GM12878 (cell line): ENCODE data around the gene MASP1. TPM values are rescaled to one million over a fixed set of nuclear protein-coding genes. Genes with fewer than 3 reads are reported as not detected.

Experiments
- ATAC-seq: fragments of 200-7000 bp; cut with Tn5 transposase; 3 replicates; pipeline ENCODE4 v1.9.1; 2020; ENCODE audit warnings: mild to moderate bottlenecking, moderate library complexity
- BruUV-seq: library from RNA; stranded (reverse); fragments of 400-500 nt; replicated peaks from 2 replicates; lab custom pipeline; 2021; lab: Mats Ljungman, UMichigan
- CTCF ChIA-PET: fragments of 300-600 bp; sonication (Branson Sonifier 250); formaldehyde crosslinking; extraction: SDS; loops from one replicate; lab custom pipeline; 2021; ENCODE audit warnings: inconsistent platforms; lab: Yijun Ruan, JAX
- POLR2A ChIA-PET: fragments of 350-600 bp; formaldehyde crosslinking; extraction: SDS; loops from one replicate; lab custom pipeline; 2021; ENCODE audit warnings: inconsistent platforms; lab: Charles Lee
- RAD21 ChIA-PET: fragments of 300-600 bp; sonication (Branson Sonifier 250); formaldehyde crosslinking; loops from one replicate; lab custom pipeline; 2023; ENCODE audit warnings: antibody characterized with exemption; ENCODE audit not compliant: unreplicated experiment; lab: Charles Lee
- SMC1A ChIA-PET: fragments of 300-600 bp; sonication (Branson Sonifier 250); formaldehyde crosslinking; loops from one replicate; lab custom pipeline; 2023; ENCODE audit not compliant: unreplicated experiment, uncharacterized antibody; lab: Charles Lee
- DNase-seq: peaks from one replicate; pipeline ENCODE4 v3.0.0-alpha.2; 2011; ENCODE audit warnings: low read depth, low spot score
- FAIRE-seq: peaks from 3 replicates; lab custom pipeline; 2011; peaks lifted over from hg19 to GRCh38; lab: Jason Lieb, UNC
- H2AFZ ChIP-seq: 2 replicates; pipeline ENCODE4 v1.6.0; 2011; ENCODE audit warnings: low read depth, low read length, control low read depth; ENCODE audit not compliant: control insufficient read depth
- H3K27ac ChIP-seq: 2 replicates; pipeline ENCODE4 v1.5.1; 2011; ENCODE audit warnings: control low read depth; ENCODE audit not compliant: control insufficient read depth, insufficient read depth
- H3K27me3 ChIP-seq, 2 experiments: replicated peaks in 1 of 2; 2 replicates each; pipeline versions ENCODE4 v1.6.0 to v1.6.1; 2011; ENCODE audit warnings: low read length in 1 of 2; ENCODE audit not compliant: control insufficient read depth in 2 of 2, insufficient read depth in 2 of 2
- H3K36me3 ChIP-seq, 2 experiments: 2 replicates each; pipeline ENCODE4 v1.5.1; 2011; ENCODE audit warnings: low read length in 1 of 2; ENCODE audit not compliant: control insufficient read depth in 2 of 2, insufficient read depth in 2 of 2
- H3K4me1 ChIP-seq: 2 replicates; pipeline ENCODE4 v1.6.1; 2011; ENCODE audit warnings: mild to moderate bottlenecking, low read length, moderate library complexity, mixed read lengths; ENCODE audit not compliant: control insufficient read depth, insufficient read depth
- H3K4me2 ChIP-seq: 2 replicates; pipeline ENCODE4 v1.6.0; 2011; ENCODE audit warnings: control low read depth; ENCODE audit not compliant: control insufficient read depth, insufficient read depth
- H3K4me3 ChIP-seq: fragments of 200-600 bp; sonication (generic); 2 replicates; pipeline ENCODE4 v1.5.1; 2016
- H3K79me2 ChIP-seq: 2 replicates; pipeline ENCODE4 v1.6.0; 2011; ENCODE audit warnings: low read length; ENCODE audit not compliant: control insufficient read depth, insufficient read depth
- H3K9ac ChIP-seq: 2 replicates; pipeline ENCODE4 v1.8.0; 2011; ENCODE audit warnings: low read length, control low read depth, mixed read lengths; ENCODE audit not compliant: control insufficient read depth, insufficient read depth
- H3K9me3 ChIP-seq: replicated peaks from 3 replicates; pipeline ENCODE4 v1.5.1; 2011; ENCODE audit warnings: mild to moderate bottlenecking, low read length; ENCODE audit not compliant: control insufficient read depth, insufficient read depth
- H4K20me1 ChIP-seq: 2 replicates; pipeline ENCODE4 v1.6.0; 2011; ENCODE audit not compliant: control insufficient read depth, insufficient read depth
- ETV6 ChIP-seq, 2 experiments: fragments of 450-650 bp in 1 of 2; IDR thresholded peaks in 1 of 2; conservative IDR thresholded peaks in 1 of 2; 2 replicates each; pipeline ENCODE4 v1.6.1; 2014; ENCODE audit warnings: antibody characterized with exemption in 1 of 2, borderline replicate concordance in 1 of 2, low read depth in 1 of 2, mild to moderate bottlenecking in 1 of 2, moderate library complexity in 1 of 2
- GATAD2B ChIP-seq: fragments of 450-650 bp; conservative IDR thresholded peaks from 2 replicates; pipeline ENCODE4 v1.6.1; 2017; ENCODE audit warnings: low read depth, mild to moderate bottlenecking, moderate library complexity
- MXI1 ChIP-seq: fragments of 150-350 bp; IDR thresholded peaks from 2 replicates; pipeline ENCODE4 v1.6.1; 2011; ENCODE audit warnings: low read depth, mild to moderate bottlenecking, inconsistent platforms, low read length, improper control_type of control experiment
- MYC ChIP-seq: IDR thresholded peaks from 2 replicates; pipeline ENCODE4 v1.6.1; 2011; ENCODE audit warnings: mild to moderate bottlenecking, low read length, moderate library complexity, inconsistent platforms; ENCODE audit not compliant: insufficient read depth, insufficient replicate concordance, insufficient read length, severe bottlenecking
- NBN ChIP-seq: fragments of 450-650 bp; IDR thresholded peaks from 2 replicates; pipeline ENCODE4 v1.6.1; 2016
- NRF1 ChIP-seq: conservative IDR thresholded peaks from 2 replicates; pipeline ENCODE4 v1.6.1; 2011; ENCODE audit warnings: mild to moderate bottlenecking, low read depth, low read length, improper control_type of control experiment
- POU2F2 ChIP-seq: IDR thresholded peaks from 3 replicates; pipeline ENCODE4 v1.6.1; 2011; ENCODE audit warnings: low read depth, mild to moderate bottlenecking, low read length, borderline replicate concordance
- SPI1 ChIP-seq: IDR thresholded peaks from 2 replicates; pipeline ENCODE4 v1.6.1; 2011; ENCODE audit warnings: low read depth, mild to moderate bottlenecking, low read length, moderate library complexity, borderline replicate concordance; ENCODE audit not compliant: insufficient read depth
- TAF1 ChIP-seq: IDR thresholded peaks from 2 replicates; pipeline ENCODE4 v1.6.1; 2011; ENCODE audit warnings: mild to moderate bottlenecking, low read depth, low read length, borderline replicate concordance
- TCF3 ChIP-seq: IDR thresholded peaks from 2 replicates; pipeline ENCODE4 v1.6.1; 2012; ENCODE audit warnings: low read depth, mild to moderate bottlenecking, low read length, borderline replicate concordance; ENCODE audit not compliant: insufficient read depth
- ZNF687 ChIP-seq: fragments of 450-650 bp; IDR thresholded peaks from 2 replicates; pipeline ENCODE4 v1.6.1; 2017; ENCODE audit warnings: mild to moderate bottlenecking, moderate library complexity
- WGBS: methylation state at CpG from one replicate; pipeline ENCODE4 v1.1.6; 2016; ENCODE audit warnings: low lambda C conversion rate; ENCODE audit not compliant: insufficient replicate concordance, insufficient coverage; ENCODE audit errors: missing lambda C conversion rate; 5-methylcytosine and 5-hydroxymethylcytosine counted together
- in situ Hi-C: fragments of 300-500 bp; cut with MboI; formaldehyde crosslinking; loops from 9 replicates; pipeline ENCODE4 v1.14.3; 2018; ENCODE audit warnings: mixed read lengths
- intact Hi-C: fragments of 100-400 bp; cut with micrococcal nuclease; formaldehyde crosslinking; loops from one replicate; pipeline ENCODE4 v1.14.2; 2022; ENCODE audit not compliant: unreplicated experiment
- polyA plus RNA-seq, 11 experiments: library from polyadenylated mRNA; depleted of rRNA in 4 of 11; unstranded in 6 of 11; stranded (reverse) in 5 of 11; fragments of >200 nt; fragmentation: Nextera tagmentation in 4 of 11; fragmentation: Illumina TruSeq in 1 of 11; extraction: Ambion mirVana in 4 of 11; extraction: Trizol in 1 of 11; gene quantifications; 1 replicate in 1 of 11; 2 replicates in 10 of 11; pipeline versions ENCODE4 v1.2.1 to v1.2.3, GENCODE V29; 2011 to 2016; ENCODE audit warnings: inconsistent platforms in 2 of 11, missing spikeins in 2 of 11, low read depth in 1 of 11
- total RNA-seq, 4 experiments: library from RNA; depleted of rRNA in 3 of 4; stranded (reverse); fragments of >200 nt in 3 of 4; fragmentation: Illumina TruSeq in 1 of 4; extraction: Trizol in 1 of 4; gene quantifications; 2 replicates each; pipeline versions ENCODE4 v1.2.1 to v1.2.3, GENCODE V29; 2013 to 2021

Gene MASP1
- total and polyA plus RNA-seq, 10 of the 15 experiments (the other 5 are each of a cell fraction or from before 2014, with no cell fraction given), result 0.05 TPM; not detected in 9

DNA sequence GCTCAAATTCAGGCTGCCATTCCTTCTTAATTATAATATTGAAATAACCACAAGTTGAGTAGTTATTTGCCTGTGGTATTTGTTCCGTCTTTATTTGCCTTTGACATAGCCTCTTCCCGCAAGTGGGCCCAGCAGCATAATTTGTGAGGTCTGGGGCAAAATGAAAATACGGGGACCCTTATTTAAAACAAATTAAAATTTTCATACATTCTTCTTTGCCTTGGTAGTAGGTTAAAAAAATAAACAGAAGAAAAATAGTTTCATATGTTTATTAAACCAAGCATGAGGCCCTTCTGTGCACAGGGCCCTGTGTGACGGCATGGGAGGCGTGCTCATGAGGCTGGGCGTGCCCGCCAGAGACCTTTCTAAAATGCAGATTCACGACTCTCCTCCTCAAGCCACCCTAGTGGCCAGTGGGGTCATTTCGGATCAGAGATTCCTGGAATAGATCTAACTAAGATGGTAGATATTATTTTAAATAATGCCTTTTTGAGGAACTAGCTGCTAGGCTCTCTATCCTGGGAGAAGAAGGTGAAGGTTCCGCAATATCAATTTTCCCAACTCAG is 35.4 kb downstream of the MASP1 start:
- TF ChIP-seq SPI1 (no peak), GATAD2B (no peak), NRF1 (no peak), MXI1 (no peak), TCF3 (no peak), TAF1 (no peak), ZNF687 (no peak), MYC (no peak), POU2F2 (no peak), NBN (no peak), ETV6 (conservative IDR thresholded peaks at IDR 0.05 in 1 of 2, IDR thresholded peaks at IDR 0.05 in 1 of 2; ENCODE audit: borderline replicate concordance in 1 of 2, low read depth in 1 of 2) (no peak)
- TF ChIP-seq, all 136 proteins: peak for 0
- no peak overlapping the region for H3K27ac ChIP-seq

More for the DNA sequence above, 35.4 kb downstream of the MASP1 start:
- ATAC-seq (no peak), FAIRE-seq (no peak), DNase-seq (no peak)
- Histone ChIP-seq H3K9ac (no peak overlapping the region), H3K9me3 (no peaks in the 10 kb centered on the region), H3K36me3 (no peaks in the 10 kb centered on the region), H3K4me2 (no peak overlapping the region), H3K79me2 (no peaks in the 10 kb centered on the region), H4K20me1 (no peaks in the 10 kb centered on the region), H3K4me3 (no peak overlapping the region), H3K4me1 (no peaks in the 10 kb centered on the region), H3K27me3 (peaks cover 0 to 2% of the 10 kb centered on the region in 2 experiments; a peak in 3 of 4 replicates), H2AFZ (no peak overlapping the region)
- in situ Hi-C loops, result no loop called here
- RAD21 ChIA-PET, result no interaction called here
- SMC1A ChIA-PET, result interaction anchor here (0.6 kb wide), 1 partner anchor 62 kb away, joined by 3 read pairs; no protein-coding TSS in a partner anchor
- BruUV-seq, result no TSS peak
- intact Hi-C loops, result no loop called here
- CTCF ChIA-PET, result no interaction called here
- POLR2A ChIA-PET, result no interaction called here
- WGBS, result 35% methylated on average over 10 of the region's 10 CpGs
